HEK293 (cell line): ENCODE results near the gene IVNS1ABP.

Source experiments
- CTCF ChIA-PET: fragments of 350-600 bp; formaldehyde crosslinking; extraction: SDS; loops from one replicate; lab custom pipeline; 2021; ENCODE audit warnings: antibody characterized with exemption; lab: Yijun Ruan, JAX
- POLR2A ChIA-PET: fragments of 300-600 bp; formaldehyde crosslinking; extraction: SDS; loops from one replicate; lab custom pipeline; 2020; ENCODE audit warnings: antibody characterized with exemption, inconsistent platforms; lab: Yijun Ruan, JAX
- H3K27ac ChIP-seq: fragments of 200-500 bp; sonication (Bioruptor generic); 2 replicates; pipeline ENCODE4 v1.5.1; 2014; ENCODE audit warnings: low read depth, low read length, control low read depth, inconsistent platforms; ENCODE audit errors: extremely low read depth
- H3K36me3 ChIP-seq, 2 experiments: fragments of 200-500 bp in 1 of 2; sonication (Bioruptor generic) in 1 of 2; 1 replicate in 1 of 2; 2 replicates in 1 of 2; pipeline ENCODE4 v1.5.1; 2014 to 2017; ENCODE audit warnings: inconsistent platforms in 2 of 2, low read length in 2 of 2; ENCODE audit not compliant: control insufficient read depth in 2 of 2, insufficient read depth in 1 of 2
- H3K4me1 ChIP-seq: fragments of 200-500 bp; sonication (Bioruptor generic); 2 replicates; pipeline ENCODE4 v1.5.1; 2014; ENCODE audit warnings: mild to moderate bottlenecking, low read length, inconsistent platforms; ENCODE audit not compliant: control insufficient read depth, insufficient read depth
- H3K4me3 ChIP-seq: 2 replicates; pipeline ENCODE4 v1.5.1; 2011; ENCODE audit warnings: low read depth, mild to moderate bottlenecking, control low read depth, low read length, moderate library complexity
- H3K9me3 ChIP-seq: fragments of 200-500 bp; sonication (Bioruptor generic); 2 replicates; pipeline ENCODE4 v1.5.1; 2014; ENCODE audit warnings: low read depth, low read length, inconsistent platforms; ENCODE audit not compliant: control insufficient read depth, insufficient read depth
- KLF10 ChIP-seq: fragments of 450-650 bp; IDR thresholded peaks from 2 replicates; pipeline ENCODE4 v1.5.1; 2018; ENCODE audit warnings: missing biosample characterization, mild to moderate bottlenecking, missing genetic modification characterization
- ZNF138 ChIP-seq: fragments of 450-650 bp; formaldehyde crosslinking; IDR thresholded peaks from 2 replicates; pipeline ENCODE4 v1.5.1; 2016; ENCODE audit warnings: missing biosample characterization, missing genetic modification characterization, borderline replicate concordance
- ZNF169 ChIP-seq: fragments of 450-650 bp; formaldehyde crosslinking; IDR thresholded peaks from 2 replicates; pipeline ENCODE4 v1.5.1; 2016; ENCODE audit warnings: missing biosample characterization, missing genetic modification characterization
- ZNF37A ChIP-seq: fragments of 450-650 bp; IDR thresholded peaks from 2 replicates; pipeline ENCODE4 v1.5.1; 2018; ENCODE audit warnings: missing biosample characterization, missing genetic modification characterization
- ZNF391 ChIP-seq: fragments of 450-650 bp; formaldehyde crosslinking; IDR thresholded peaks from 2 replicates; pipeline ENCODE4 v1.5.1; 2016; ENCODE audit warnings: low read depth, missing biosample characterization, missing genetic modification characterization, borderline replicate concordance
- ZNF423 ChIP-seq: fragments of 450-650 bp; formaldehyde crosslinking; IDR thresholded peaks from 2 replicates; pipeline ENCODE4 v1.5.1; 2016; ENCODE audit warnings: missing biosample characterization, missing genetic modification characterization
- ZNF544 ChIP-seq: fragments of 450-650 bp; formaldehyde crosslinking; IDR thresholded peaks from 2 replicates; pipeline ENCODE4 v1.5.0; 2017; ENCODE audit warnings: missing biosample characterization, missing genetic modification characterization
- ZNF610 ChIP-seq: fragments of 450-650 bp; formaldehyde crosslinking; IDR thresholded peaks from 2 replicates; pipeline ENCODE4 v1.5.1; 2016; ENCODE audit warnings: missing biosample characterization, missing genetic modification characterization, borderline replicate concordance
- ZNF677 ChIP-seq: fragments of 450-650 bp; IDR thresholded peaks from 2 replicates; pipeline ENCODE4 v1.5.0; 2018; ENCODE audit warnings: missing biosample characterization, mild to moderate bottlenecking, missing genetic modification characterization, moderate library complexity
- ZNF830 ChIP-seq: fragments of 450-650 bp; IDR thresholded peaks from 2 replicates; pipeline ENCODE4 v1.5.0; 2018; ENCODE audit warnings: missing biosample characterization, missing genetic modification characterization, low read depth, mild to moderate bottlenecking, moderate library complexity
- ZNF843 ChIP-seq: fragments of 450-650 bp; formaldehyde crosslinking; IDR thresholded peaks from 2 replicates; pipeline ENCODE4 v1.5.1; 2016; ENCODE audit warnings: missing biosample characterization, missing genetic modification characterization
- TF ChIP-seq, protein P1 (sequence below): sonication (generic); formaldehyde crosslinking; IDR thresholded peaks from 2 replicates; pipeline ENCODE4 v1.8.1; 2022; ENCODE audit warnings: mild to moderate bottlenecking, moderate library complexity, missing genetic modification reagents
- TF ChIP-seq, protein P2 (sequence below): fragments of 450-650 bp; formaldehyde crosslinking; conservative IDR thresholded peaks from 2 replicates; pipeline ENCODE4 v1.5.1; 2016; ENCODE audit warnings: low read depth, missing biosample characterization, missing genetic modification characterization
- TF ChIP-seq, protein P3 (sequence below): fragments of 450-650 bp; IDR thresholded peaks from 2 replicates; pipeline ENCODE4 v1.5.1; 2018; ENCODE audit warnings: missing biosample characterization, missing genetic modification characterization
- TF ChIP-seq, protein P4 (sequence below): fragments of 450-650 bp; formaldehyde crosslinking; IDR thresholded peaks from 2 replicates; pipeline ENCODE4 v1.5.1; 2017; ENCODE audit warnings: missing biosample characterization, missing genetic modification characterization
- TF ChIP-seq, protein P5 (sequence below): fragments of 450-650 bp; formaldehyde crosslinking; IDR thresholded peaks from 2 replicates; pipeline ENCODE4 v1.5.1; 2016; ENCODE audit warnings: missing biosample characterization, missing genetic modification characterization, borderline replicate concordance
- TF ChIP-seq, protein P6 (sequence below): fragments of 450-650 bp; formaldehyde crosslinking; IDR thresholded peaks from 2 replicates; pipeline ENCODE4 v1.5.1; 2016; ENCODE audit warnings: missing biosample characterization, missing genetic modification characterization

IVNS1ABP gene

DNA sequence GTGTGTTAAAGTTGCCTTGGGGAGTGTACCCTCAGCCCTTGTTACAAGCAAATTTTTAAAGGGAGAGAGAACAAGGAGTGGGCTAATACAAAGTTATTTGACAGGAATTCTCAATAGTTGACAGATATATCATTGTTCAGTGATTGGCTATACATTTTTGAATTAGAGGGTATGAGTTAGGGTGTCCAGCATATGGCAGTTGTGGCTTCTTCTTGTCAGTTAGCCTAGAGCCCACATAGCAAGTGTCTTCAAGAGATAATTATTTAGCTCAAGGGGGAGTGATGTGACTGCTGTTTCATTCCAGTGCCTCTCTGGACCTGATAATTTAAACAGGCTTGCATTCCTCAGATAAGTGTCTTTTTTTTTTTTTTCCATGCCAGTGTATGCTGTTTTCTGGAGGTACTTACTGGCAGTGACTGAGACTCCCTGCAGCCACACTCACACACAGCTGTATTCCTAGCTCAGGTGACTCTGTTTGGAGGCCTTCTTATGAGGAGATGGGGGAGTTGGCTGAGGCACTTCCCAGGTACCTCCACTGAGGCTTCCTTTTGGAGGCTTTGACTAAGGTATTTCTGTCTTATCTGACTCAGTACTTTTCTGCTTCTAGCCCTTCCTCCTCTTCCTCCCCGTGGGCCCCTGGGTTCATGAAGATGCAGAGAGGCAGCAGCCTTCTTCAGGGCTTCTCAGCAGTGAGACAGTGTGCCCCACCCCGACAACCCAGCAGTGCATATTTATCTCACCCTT, 32.3 kb downstream of the IVNS1ABP start (continued):
- TF ChIP-seq ZNF544 (tag by site-specific recombination): no peak

DNA sequence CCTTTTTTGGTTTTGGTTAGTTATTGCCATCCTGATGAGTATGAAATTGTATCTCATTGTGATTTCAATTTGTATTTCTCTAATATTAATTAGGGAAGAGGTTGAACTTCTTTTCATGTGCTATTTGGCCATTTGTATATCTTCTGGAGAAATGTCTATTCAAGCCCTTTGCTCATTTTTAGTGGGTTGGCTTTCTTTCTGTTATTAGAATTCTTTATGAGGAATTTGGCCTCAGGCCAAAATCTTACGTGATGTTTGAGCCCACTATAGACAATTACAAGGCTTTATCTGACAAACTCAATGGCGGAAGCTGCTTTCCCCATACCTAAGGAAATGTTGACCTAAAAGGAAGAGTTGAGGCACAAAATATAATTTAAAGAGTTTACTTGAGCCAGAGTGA, 32.9 kb downstream of the IVNS1ABP start:
- POLR2A ChIA-PET: interaction anchor here (0.7 kb wide), 1 partner anchor 549 kb away, joined by 3 read pairs; no protein-coding TSS in a partner anchor
- CTCF ChIA-PET: interaction anchor here (0.6 to 0.8 kb wide), 2 partner anchors 386 to 391 kb away, joined by 3 read pairs; no protein-coding TSS in a partner anchor

DNA sequence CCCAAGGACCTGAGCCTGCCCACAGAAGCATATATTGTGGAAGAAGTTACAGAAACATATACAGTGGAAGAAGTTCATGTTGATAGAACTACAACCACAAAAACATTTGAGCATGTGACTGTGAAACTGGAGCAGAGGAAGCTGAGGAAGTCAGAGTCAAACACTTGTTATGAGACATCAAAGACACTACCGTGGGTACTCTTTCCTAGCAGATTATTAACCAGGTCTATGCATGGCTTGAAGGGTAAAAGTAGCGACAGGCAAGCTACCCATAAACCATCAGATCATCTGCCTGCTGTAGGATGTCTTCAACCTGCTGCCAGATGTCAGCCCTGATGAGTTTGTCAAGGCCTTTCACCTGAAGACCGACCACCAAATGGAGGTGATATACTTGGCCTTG, 35.8 kb downstream of the IVNS1ABP start:
- ChIA-PET POLR2A (no interaction called here), CTCF (no interaction called here)
- Histone ChIP-seq H3K4me1 (no peaks in the 10 kb centered on the region), H3K4me3 (no peak overlapping the region), H3K27ac (no peak overlapping the region), H3K9me3 (no peaks in the 10 kb centered on the region), H3K36me3 (peaks cover 0 to 6% of the 10 kb centered on the region in 2 experiments; a peak in 1 of 3 replicates)
- TF ChIP-seq, protein P1, sequence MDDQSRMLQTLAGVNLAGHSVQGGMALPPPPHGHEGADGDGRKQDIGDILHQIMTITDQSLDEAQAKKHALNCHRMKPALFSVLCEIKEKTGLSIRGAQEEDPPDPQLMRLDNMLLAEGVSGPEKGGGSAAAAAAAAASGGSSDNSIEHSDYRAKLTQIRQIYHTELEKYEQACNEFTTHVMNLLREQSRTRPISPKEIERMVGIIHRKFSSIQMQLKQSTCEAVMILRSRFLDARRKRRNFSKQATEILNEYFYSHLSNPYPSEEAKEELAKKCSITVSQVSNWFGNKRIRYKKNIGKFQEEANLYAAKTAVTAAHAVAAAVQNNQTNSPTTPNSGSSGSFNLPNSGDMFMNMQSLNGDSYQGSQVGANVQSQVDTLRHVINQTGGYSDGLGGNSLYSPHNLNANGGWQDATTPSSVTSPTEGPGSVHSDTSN (CRISPR knock-in tag): no peak
- TF ChIP-seq, protein P2, sequence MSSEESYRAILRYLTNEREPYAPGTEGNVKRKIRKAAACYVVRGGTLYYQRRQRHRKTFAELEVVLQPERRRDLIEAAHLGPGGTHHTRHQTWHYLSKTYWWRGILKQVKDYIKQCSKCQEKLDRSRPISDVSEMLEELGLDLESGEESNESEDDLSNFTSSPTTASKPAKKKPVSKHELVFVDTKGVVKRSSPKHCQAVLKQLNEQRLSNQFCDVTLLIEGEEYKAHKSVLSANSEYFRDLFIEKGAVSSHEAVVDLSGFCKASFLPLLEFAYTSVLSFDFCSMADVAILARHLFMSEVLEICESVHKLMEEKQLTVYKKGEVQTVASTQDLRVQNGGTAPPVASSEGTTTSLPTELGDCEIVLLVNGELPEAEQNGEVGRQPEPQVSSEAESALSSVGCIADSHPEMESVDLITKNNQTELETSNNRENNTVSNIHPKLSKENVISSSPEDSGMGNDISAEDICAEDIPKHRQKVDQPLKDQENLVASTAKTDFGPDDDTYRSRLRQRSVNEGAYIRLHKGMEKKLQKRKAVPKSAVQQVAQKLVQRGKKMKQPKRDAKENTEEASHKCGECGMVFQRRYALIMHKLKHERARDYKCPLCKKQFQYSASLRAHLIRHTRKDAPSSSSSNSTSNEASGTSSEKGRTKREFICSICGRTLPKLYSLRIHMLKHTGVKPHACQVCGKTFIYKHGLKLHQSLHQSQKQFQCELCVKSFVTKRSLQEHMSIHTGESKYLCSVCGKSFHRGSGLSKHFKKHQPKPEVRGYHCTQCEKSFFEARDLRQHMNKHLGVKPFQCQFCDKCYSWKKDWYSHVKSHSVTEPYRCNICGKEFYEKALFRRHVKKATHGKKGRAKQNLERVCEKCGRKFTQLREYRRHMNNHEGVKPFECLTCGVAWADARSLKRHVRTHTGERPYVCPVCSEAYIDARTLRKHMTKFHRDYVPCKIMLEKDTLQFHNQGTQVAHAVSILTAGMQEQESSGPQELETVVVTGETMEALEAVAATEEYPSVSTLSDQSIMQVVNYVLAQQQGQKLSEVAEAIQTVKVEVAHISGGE (tag by site-specific recombination): no peak
- TF ChIP-seq ZNF830: no peak
- TF ChIP-seq ZNF138: no peak
- no peak for TF ChIP-seq ZNF391 (tag by site-specific recombination)

More for the DNA sequence above, 32.9 kb downstream of the IVNS1ABP start:
- Histone ChIP-seq H3K27ac (no peak overlapping the region), H3K9me3 (no peaks in the 10 kb centered on the region), H3K4me1 (no peaks in the 10 kb centered on the region), H3K36me3 (no peaks in the 10 kb centered on the region), H3K4me3 (no peak overlapping the region)
- TF ChIP-seq ZNF37A (tag by site-specific recombination) (no peak), ZNF843 (tag by site-specific recombination) (no peak), ZNF677 (no peak), ZNF610 (no peak), ZNF169 (no peak), ZNF423 (tag by site-specific recombination) (no peak), KLF10 (tag by site-specific recombination) (no peak)
- TF ChIP-seq, protein P3, sequence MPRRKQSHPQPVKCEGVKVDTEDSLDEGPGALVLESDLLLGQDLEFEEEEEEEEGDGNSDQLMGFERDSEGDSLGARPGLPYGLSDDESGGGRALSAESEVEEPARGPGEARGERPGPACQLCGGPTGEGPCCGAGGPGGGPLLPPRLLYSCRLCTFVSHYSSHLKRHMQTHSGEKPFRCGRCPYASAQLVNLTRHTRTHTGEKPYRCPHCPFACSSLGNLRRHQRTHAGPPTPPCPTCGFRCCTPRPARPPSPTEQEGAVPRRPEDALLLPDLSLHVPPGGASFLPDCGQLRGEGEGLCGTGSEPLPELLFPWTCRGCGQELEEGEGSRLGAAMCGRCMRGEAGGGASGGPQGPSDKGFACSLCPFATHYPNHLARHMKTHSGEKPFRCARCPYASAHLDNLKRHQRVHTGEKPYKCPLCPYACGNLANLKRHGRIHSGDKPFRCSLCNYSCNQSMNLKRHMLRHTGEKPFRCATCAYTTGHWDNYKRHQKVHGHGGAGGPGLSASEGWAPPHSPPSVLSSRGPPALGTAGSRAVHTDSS (tag by site-specific recombination): no peak
- TF ChIP-seq, protein P4, sequence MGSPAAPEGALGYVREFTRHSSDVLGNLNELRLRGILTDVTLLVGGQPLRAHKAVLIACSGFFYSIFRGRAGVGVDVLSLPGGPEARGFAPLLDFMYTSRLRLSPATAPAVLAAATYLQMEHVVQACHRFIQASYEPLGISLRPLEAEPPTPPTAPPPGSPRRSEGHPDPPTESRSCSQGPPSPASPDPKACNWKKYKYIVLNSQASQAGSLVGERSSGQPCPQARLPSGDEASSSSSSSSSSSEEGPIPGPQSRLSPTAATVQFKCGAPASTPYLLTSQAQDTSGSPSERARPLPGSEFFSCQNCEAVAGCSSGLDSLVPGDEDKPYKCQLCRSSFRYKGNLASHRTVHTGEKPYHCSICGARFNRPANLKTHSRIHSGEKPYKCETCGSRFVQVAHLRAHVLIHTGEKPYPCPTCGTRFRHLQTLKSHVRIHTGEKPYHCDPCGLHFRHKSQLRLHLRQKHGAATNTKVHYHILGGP (tag by site-specific recombination): no peak
- TF ChIP-seq, protein P5, sequence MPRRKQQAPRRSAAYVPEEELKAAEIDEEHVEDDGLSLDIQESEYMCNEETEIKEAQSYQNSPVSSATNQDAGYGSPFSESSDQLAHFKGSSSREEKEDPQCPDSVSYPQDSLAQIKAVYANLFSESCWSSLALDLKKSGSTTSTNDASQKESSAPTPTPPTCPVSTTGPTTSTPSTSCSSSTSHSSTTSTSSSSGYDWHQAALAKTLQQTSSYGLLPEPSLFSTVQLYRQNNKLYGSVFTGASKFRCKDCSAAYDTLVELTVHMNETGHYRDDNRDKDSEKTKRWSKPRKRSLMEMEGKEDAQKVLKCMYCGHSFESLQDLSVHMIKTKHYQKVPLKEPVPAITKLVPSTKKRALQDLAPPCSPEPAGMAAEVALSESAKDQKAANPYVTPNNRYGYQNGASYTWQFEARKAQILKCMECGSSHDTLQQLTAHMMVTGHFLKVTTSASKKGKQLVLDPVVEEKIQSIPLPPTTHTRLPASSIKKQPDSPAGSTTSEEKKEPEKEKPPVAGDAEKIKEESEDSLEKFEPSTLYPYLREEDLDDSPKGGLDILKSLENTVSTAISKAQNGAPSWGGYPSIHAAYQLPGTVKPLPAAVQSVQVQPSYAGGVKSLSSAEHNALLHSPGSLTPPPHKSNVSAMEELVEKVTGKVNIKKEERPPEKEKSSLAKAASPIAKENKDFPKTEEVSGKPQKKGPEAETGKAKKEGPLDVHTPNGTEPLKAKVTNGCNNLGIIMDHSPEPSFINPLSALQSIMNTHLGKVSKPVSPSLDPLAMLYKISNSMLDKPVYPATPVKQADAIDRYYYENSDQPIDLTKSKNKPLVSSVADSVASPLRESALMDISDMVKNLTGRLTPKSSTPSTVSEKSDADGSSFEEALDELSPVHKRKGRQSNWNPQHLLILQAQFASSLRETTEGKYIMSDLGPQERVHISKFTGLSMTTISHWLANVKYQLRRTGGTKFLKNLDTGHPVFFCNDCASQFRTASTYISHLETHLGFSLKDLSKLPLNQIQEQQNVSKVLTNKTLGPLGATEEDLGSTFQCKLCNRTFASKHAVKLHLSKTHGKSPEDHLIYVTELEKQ: no peak
- TF ChIP-seq, protein P6, sequence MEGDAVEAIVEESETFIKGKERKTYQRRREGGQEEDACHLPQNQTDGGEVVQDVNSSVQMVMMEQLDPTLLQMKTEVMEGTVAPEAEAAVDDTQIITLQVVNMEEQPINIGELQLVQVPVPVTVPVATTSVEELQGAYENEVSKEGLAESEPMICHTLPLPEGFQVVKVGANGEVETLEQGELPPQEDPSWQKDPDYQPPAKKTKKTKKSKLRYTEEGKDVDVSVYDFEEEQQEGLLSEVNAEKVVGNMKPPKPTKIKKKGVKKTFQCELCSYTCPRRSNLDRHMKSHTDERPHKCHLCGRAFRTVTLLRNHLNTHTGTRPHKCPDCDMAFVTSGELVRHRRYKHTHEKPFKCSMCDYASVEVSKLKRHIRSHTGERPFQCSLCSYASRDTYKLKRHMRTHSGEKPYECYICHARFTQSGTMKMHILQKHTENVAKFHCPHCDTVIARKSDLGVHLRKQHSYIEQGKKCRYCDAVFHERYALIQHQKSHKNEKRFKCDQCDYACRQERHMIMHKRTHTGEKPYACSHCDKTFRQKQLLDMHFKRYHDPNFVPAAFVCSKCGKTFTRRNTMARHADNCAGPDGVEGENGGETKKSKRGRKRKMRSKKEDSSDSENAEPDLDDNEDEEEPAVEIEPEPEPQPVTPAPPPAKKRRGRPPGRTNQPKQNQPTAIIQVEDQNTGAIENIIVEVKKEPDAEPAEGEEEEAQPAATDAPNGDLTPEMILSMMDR (tag by site-specific recombination): no peak
